GM21825 (cell line): Measurements from ENCODE around the gene TPST2.
"Not testable (repeated sequence)": the region's sequence is repeated elsewhere in the genome, so short reads cannot be mapped to it uniquely, and the experiment has no call there.

Source experiments
- ATAC-seq: cut with Tn5 transposase; IDR thresholded peaks from one replicate; pipeline ENCODE4 v1.9.1; 2021; ENCODE audit warnings: mild to moderate bottlenecking, moderate library complexity; ENCODE audit not compliant: unreplicated experiment

TPST2 gene

GRCh38 chr22:26589845-26590736, at the start of gene TPST2:
Gene TPST2, minus strand, starts transcription at chr22:26590132. Its CDS starts 48,502 bp downstream, at chr22:26541630.
- ATAC-seq = peak; percentile 62

DNA sequence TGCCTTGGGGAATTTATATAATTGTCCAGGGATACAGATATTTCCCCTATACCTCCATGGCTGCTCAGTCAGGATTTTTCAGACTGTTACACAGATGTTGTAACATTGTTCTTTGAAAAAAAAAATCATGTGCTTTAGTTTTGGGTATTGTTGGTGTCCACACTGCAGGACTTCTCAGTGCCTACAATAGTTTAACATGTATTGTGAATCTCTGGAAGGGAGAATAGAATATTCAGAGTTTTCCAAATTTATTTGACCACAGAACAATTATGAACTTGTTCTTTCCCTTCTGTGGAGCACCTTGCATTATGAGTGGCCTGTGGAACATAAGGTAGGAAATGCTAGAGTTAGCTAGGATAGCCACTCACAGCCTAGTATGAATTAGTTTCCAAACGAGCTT, 46.4 kb upstream of the TPST2 start:
- no peak for ATAC-seq

DNA sequence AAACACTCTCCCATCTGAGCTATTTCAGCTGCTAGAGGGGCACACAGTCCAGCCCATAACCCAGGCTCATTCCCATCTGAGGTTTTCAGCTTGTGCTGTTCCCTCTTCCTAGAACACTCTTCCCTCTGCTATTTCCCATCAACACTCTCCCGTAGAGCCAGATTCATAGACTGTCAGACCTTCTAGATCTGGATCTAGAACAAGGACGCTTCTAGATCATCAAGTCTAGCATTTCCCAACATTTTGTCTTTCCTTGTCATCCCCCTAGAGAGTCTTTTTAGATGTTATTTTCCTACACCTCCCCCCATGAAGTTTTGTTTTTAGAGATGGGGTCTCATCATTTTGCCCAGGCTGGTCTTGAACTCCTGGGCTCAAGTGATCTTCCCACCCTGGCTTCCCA, 45.2 kb upstream of the TPST2 start:
- no peak for ATAC-seq

DNA sequence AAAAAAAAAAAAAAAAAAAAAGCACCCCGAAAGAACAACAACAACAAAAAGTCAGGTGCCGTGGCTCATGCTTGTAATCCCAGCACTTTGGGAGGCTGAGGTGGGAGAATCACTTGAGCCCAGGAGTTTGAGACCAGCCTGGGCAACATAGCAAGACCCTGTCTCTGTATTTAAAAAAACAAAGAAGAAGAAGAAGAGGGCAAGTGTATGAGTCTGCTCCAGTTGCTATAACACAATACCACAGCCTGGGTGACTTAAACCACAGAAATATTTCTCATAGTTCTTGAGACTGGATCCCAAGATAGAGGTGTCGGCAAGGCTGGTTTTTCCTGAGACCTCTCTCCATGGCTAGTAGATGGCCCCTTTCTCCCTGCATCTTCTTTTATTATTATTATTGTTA, 44.3 kb upstream of the TPST2 start:
- ATAC-seq = no peak

DNA sequence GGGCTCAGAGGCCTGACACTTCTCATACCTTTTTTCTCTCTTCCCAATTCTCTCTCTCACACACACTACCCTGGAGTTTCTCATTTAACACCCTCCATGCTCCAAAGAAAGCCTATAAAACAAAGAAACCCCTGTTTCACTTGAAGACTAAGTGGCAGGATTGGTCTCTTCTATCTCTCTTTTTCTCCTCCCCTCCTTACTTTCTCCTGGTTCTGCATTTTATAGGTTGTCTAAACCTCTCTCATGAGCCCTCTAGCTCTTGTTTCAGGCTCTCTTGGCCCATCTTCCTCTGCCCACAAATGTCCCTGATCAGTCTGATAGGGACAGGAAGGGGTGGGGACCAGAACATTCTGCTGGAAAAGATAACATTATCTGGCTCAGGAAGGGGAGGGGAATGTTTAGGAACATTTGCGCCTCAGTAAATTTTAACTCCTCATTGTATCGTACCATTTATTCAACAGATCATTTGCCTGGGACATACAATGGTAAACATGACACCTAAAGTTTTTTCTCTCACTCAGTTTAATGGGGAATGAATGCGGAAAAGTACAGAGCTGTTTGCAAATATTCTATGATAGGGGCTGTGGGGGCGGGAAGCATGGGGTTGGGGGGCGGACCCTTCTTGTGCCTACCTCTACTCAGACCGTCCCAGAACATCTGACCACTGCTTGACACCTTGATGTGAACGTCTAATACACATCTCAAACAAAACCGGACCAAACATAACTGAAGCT, 42.7 kb upstream of the TPST2 start:
- no peak for ATAC-seq

DNA sequence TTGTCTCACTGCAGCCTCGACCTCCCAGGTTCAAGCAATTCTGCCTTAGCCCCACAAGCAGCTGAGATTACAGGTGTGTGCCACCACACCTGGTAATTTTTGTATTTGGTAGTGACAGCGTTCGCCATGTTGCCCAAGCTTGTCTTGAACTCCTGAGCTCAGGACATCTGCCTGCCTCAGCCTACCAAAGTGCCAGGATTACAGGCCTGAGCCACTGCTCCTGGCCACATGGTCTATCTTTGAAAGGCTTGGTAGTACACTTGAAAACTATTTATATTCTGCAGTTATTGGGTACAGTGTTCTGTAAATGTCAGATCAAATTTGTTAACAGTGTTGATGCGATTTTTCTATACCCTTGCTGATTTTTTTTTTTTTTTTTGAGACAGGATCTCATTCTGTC, 41.4 kb upstream of the TPST2 start:
- no peak for ATAC-seq

GRCh38 chr22:26629988-26630761, 40.2 kb upstream of the TPST2 start:
- ATAC-seq = no peak

DNA sequence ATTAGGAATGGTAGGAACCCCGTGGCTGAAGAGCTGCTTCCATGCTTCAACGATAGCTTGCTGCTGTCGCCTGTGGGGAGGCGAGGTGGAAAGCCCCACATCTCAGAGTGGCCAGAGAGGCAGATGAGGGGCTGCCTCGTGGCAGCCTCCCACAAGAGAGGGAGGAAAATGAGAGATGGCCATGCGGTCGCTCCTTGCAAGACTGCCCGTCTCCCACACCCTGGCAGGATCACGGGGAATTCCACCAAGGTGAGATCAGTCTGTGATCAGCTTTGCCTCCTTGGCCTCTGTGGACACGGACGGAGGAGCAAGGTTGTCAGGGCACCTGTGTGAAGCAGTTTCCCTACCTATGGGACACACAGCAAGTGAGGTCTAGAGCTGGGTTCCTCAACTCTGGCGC, 34.9 kb upstream of the TPST2 start:
- ATAC-seq = no peak

DNA sequence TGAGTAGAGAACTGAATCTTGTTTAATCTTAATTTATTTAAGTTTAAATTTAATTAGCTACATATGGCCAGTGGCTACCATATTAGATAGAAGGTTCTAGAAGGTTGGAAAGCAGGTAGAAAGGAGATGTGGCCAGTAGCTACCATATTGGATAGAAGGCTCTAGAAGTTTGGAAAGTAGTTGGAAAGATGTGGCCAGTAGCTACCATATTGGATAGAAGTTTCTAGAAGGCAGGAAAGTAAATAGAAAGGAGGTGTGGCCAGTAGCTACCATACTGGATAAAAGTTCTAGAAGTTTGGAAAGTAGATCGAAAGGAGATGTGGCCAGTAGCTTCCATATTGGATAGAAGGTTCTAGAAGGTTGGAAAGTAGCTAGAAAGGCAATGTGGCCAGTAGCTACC, 34.1 kb upstream of the TPST2 start:
- ATAC-seq = no peak

GRCh38 chr22:26621663-26622062, 31.7 kb upstream of the TPST2 start, which contains the start of gene CRYBA4:
Gene CRYBA4, plus strand, starts transcription at chr22:26621963. Its CDS starts 634 bp downstream, at chr22:26622597.
- no peak for ATAC-seq

DNA sequence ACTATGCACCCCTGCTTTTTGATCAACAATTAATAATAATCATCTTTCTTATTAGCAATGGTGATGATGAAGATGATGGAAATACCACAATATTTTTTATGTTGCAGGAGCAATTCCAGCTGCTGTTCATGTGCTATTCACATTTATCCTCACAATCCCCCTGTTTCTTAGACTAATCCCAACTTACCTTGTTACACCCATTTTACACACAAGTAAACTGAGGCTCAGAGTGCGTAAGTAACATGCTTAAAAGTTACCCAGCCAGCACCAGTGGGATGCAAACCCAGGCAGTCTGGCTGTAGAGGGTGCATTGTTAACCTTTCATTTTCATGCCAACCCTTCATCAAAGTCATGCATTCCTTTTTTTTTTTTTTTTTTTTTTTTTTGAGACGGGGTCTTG, 30.3 kb upstream of the TPST2 start:
- no peak for ATAC-seq

GRCh38 chr22:26619510-26619909, 29.6 kb upstream of the TPST2 start:
- ATAC-seq = no peak

- no peak for ATAC-seq
Measured at GRCh38 chr22:26618455-26618854, 28.5 kb upstream of the TPST2 start.

DNA sequence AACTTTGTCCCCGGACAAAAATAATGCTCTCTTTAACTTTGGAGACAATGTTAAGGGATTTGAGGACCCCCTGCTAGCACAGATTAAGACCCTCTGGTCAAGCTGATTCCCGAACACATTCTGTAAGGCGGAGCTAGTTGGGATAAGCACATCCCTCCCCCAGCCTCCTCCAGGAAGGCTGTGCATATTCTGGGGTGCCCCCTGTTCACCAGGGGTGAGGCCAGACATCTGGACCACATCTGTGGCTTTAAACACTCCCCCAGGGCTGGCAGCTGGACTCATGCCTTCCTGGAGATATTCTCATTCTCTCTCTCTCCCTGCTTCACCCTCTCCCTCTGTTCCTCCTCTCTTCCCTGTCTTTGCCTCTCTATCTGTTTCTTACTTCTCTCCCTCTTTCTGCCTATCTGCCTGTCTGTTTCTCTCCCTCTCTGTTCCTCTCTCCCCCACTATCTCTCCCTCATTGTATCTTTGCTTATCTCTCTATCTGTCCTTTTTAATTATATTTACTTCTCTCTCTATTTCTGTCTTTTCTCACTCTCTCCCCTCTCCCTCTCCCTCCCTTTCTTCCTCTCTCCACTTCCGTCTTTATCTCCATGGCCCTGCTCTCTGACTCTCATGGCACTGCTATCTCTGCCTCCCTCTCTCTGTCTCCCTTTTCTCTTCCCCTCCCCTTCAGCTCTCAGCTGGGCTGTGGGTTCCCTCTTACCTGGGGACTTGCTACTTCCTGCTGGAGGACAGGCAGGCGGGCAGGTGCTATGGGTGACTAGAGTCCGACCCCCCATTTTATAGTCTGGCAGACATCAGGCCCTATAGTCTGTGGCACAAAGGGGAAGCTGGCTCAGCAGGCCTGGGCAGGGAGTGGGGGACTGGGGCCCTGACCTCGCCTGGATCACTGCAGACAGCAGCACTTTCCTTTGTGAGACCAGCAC, 27.6 kb upstream of the TPST2 start, which contains the start of gene CRYBB1:
Gene CRYBB1, minus strand, starts transcription at position 757 of the 929 bp plus-strand sequence. CDS start 1,708 bp downstream, outside the sequence.
- no peak for ATAC-seq

DNA sequence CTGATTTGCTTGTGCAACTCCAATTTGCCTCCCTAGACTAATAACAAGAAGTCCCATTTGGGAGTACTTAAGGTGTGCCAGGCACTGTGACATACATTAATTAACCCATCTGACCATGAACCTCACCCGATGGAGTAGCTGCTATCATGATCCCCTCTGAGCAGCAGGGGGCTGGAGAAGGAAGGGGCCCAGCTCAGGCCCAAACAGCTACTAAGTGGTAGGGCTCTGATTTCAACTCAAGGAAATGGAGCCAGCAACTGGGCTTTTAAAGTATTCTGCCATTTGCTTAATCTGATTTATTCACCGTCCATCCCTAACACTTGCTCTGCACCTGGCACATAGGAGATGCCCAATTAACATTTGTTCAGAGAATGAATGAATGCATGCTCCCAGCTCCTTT, 26.7 kb upstream of the TPST2 start:
- no peak for ATAC-seq

GRCh38 chr22:26615830-26616435, 26.0 kb upstream of the TPST2 start:
- ATAC-seq = no peak

- ATAC-seq = no peak
Measured at GRCh38 chr22:26615149-26615548, 25.2 kb upstream of the TPST2 start.

DNA sequence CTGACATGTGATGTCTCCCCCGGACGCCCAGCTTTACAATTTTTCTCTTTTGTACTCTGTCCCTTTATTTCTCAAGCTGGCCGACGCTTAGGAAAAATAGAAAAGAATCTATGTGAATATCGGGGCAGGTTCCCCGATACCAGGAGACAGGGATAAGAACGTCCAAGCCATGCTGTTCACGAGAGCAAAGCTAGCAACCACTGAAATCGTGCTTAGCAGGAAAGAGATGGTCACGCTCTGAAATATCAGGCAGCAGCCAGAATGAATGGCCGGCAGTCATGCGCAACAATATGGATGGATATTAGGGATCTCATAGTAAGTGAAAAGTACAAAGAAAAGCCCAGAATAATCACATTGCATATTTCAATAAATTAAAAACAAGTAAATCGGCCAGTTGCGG, 24.4 kb upstream of the TPST2 start:
- ATAC-seq = no peak

DNA sequence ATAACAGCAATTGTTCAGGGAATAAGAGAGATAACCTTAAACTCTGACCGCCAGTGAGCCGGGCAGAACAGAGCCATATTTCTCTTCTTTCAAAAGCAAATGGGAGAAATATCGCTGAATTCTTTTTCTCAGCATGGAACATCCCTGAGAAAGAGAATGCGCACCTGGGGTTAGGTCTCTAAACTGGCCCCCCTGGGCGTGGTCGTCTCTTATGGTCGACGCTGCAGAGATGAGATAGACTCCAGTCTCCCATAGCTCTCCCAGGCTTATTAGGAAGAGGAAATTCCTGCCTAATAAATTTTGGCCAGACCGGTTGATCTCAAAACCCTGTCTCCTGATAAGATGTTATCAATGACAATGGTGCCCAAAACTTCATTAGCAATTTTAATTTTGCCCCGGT, 23.8 kb upstream of the TPST2 start:
- ATAC-seq = not testable (repeated sequence)

GRCh38 chr22:26612652-26613051, 22.7 kb upstream of the TPST2 start:
- no peak for ATAC-seq
